ENCODE data around the gene LILRB4. TPM values are rescaled to one million over a fixed set of nuclear protein-coding genes. Genes with fewer than 3 reads are reported as not detected.
"Not testable (repeated sequence)": the region's sequence is repeated elsewhere in the genome, so short reads cannot be mapped to it uniquely, and the experiment has no call there.

Gene LILRB4
- total and polyA plus RNA-seq, 2 experiments from 2014 or later: not detected

DNA sequence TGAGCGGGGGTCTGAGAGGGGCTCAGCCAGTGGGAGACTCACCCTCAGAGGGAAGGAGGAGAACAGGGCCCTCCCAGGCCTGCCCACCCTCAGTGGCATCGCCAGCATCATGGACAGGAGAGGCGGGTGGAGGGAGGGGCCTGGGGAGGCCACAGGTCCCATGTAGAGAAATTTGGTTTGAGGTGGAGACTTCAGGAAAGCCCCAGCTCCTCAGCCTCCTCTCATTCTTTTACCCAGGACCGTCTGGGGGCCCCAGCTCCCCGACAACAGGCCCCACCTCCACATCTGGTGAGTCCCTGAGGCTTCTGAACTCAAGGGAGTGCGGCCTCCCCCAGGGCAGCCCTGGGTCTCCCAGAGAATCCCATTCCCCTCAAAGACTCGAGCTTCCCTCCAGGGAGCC lies 29.4 kb upstream of the LILRB4 start:
- WGBS (ENCODE audit: low lambda C conversion rate, missing lambda C conversion rate): 75% methylated on average over 7 of the region's 7 CpGs
- no peak overlapping the region for H2AFZ ChIP-seq
- H3K27me3 ChIP-seq: no peaks in the 10 kb centered on the region
- no peaks in the 10 kb centered on the region for H3K9me2 ChIP-seq (replicated peaks; ENCODE audit: insufficient read depth)
- no peaks in the 10 kb centered on the region for H4K20me1 ChIP-seq (ENCODE audit: insufficient read depth, poor library complexity, severe bottlenecking)
- DNase-seq (ENCODE audit: low spot score): no peak
- H3K9me3 ChIP-seq (ENCODE audit: low read depth): no peaks in the 10 kb centered on the region
- H3K4me3 ChIP-seq: no peak overlapping the region
- no peaks in the 10 kb centered on the region for H3K79me2 ChIP-seq
- no peaks in the 10 kb centered on the region for H3K4me1 ChIP-seq (ENCODE audit: insufficient read depth)
- H3K27ac ChIP-seq: no peak overlapping the region
- no peaks in the 10 kb centered on the region for H3K36me3 ChIP-seq (replicated peaks; ENCODE audit: insufficient read depth, low read depth)
- TF ChIP-seq EZH2phosphoT487 (IDR thresholded peaks at IDR 0.05; ENCODE audit: low read depth, severe bottlenecking, unreplicated experiment) (no peak), EZH2 (IDR thresholded peaks at IDR 0.05; ENCODE audit: borderline replicate concordance) (no peak)
- TF ChIP-seq, protein P1, sequence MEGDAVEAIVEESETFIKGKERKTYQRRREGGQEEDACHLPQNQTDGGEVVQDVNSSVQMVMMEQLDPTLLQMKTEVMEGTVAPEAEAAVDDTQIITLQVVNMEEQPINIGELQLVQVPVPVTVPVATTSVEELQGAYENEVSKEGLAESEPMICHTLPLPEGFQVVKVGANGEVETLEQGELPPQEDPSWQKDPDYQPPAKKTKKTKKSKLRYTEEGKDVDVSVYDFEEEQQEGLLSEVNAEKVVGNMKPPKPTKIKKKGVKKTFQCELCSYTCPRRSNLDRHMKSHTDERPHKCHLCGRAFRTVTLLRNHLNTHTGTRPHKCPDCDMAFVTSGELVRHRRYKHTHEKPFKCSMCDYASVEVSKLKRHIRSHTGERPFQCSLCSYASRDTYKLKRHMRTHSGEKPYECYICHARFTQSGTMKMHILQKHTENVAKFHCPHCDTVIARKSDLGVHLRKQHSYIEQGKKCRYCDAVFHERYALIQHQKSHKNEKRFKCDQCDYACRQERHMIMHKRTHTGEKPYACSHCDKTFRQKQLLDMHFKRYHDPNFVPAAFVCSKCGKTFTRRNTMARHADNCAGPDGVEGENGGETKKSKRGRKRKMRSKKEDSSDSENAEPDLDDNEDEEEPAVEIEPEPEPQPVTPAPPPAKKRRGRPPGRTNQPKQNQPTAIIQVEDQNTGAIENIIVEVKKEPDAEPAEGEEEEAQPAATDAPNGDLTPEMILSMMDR (IDR thresholded peaks at IDR 0.05; ENCODE audit: poor library complexity): no peak
- no peak overlapping the region for H3K4me2 ChIP-seq

DNA sequence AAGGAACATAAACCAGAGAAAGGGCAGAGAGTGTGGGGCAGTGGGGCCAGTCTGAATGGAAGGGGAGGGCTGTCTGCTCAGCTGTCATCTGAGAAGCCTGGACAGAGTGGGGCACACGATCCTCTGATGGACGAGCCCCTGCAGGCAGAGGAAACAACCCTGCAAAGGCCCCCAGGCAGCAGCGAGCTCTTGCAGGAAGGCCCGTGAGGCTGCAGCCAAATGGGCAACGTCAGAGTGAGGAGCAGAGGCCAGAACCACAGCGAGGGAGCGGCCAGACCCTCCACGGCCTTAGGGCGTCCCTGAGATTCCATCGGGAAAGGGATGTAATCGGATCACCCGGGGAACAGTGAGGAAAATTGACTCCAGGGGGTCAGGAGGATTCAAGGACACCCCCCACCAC lies 26.7 kb upstream of the LILRB4 start:
- H3K4me3 ChIP-seq; H3K27ac ChIP-seq; H3K9me3 ChIP-seq (ENCODE audit: low read depth); H3K36me3 ChIP-seq (replicated peaks; ENCODE audit: insufficient read depth, low read depth); H3K27me3 ChIP-seq; H3K79me2 ChIP-seq; H2AFZ ChIP-seq; DNase-seq (ENCODE audit: low spot score); H3K4me1 ChIP-seq (ENCODE audit: insufficient read depth); H4K20me1 ChIP-seq (ENCODE audit: insufficient read depth, poor library complexity, severe bottlenecking); H3K9me2 ChIP-seq (replicated peaks; ENCODE audit: insufficient read depth); H3K4me2 ChIP-seq: not testable (repeated sequence)
- 82% methylated on average over 9 of the region's 12 CpGs for WGBS (ENCODE audit: low lambda C conversion rate, missing lambda C conversion rate)

DNA sequence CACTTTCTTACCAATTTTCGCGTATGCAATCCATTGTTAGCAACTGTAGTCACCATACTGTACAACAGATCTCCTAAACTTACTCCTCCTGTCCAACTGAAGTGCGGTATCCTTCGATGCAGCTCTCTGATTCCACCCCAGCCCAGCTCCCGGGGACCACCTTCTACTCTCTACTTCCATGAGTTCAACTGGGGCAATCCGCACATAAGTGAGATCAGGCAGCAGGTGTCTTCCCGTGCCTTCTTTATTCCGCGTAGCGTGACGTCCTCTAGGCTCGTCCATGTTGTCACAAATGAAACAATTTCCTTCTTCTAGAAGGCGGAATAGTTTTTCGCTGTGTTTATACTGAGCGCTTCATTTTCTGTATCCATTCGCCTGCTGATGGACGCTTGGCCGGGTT lies 24.1 kb upstream of the LILRB4 start:
- no peaks in the 10 kb centered on the region for H3K79me2 ChIP-seq
- no peak overlapping the region for H2AFZ ChIP-seq
- H3K9me2 ChIP-seq (replicated peaks; ENCODE audit: insufficient read depth): no peaks in the 10 kb centered on the region
- no peak for TF ChIP-seq EZH2 (IDR thresholded peaks at IDR 0.05; ENCODE audit: borderline replicate concordance)
- TF ChIP-seq EZH2phosphoT487 (IDR thresholded peaks at IDR 0.05; ENCODE audit: low read depth, severe bottlenecking, unreplicated experiment): no peak
- TF ChIP-seq, protein P1 (IDR thresholded peaks at IDR 0.05; ENCODE audit: poor library complexity): no peak
- H3K27ac ChIP-seq: no peak overlapping the region
- DNase-seq (ENCODE audit: low spot score): no peak
- H3K27me3 ChIP-seq: no peaks in the 10 kb centered on the region
- H3K4me1 ChIP-seq (ENCODE audit: insufficient read depth): no peaks in the 10 kb centered on the region
- no peak overlapping the region for H3K4me3 ChIP-seq
- WGBS (ENCODE audit: low lambda C conversion rate, missing lambda C conversion rate): 87% methylated on average over 18 of the region's 18 CpGs
- no peaks in the 10 kb centered on the region for H3K36me3 ChIP-seq (replicated peaks; ENCODE audit: insufficient read depth, low read depth)
- no peak overlapping the region for H3K4me2 ChIP-seq
- no peaks in the 10 kb centered on the region for H3K9me3 ChIP-seq (ENCODE audit: low read depth)
- H4K20me1 ChIP-seq (ENCODE audit: insufficient read depth, poor library complexity, severe bottlenecking): no peaks in the 10 kb centered on the region

DNA sequence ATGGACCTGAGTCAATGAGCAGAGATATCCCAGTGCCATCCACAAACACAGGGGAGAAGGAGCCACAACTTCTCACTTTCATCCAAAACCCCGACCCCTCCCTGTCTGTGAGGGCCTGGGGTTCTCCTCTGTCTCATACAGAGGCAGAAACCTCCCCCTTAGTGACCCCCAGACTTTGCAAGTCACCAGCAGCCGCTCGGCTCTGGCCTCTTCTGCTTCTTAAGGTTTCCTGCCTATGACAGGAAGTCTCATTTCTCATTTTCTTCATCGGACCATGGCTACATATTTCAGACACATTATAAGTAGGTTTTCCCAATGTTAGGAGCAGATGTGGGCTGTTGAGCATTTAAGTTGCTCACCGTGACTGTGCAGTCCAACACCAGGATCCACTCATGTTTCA lies 19.8 kb upstream of the LILRB4 start:
- H3K27me3 ChIP-seq; H3K36me3 ChIP-seq (replicated peaks; ENCODE audit: insufficient read depth, low read depth); H3K4me1 ChIP-seq (ENCODE audit: insufficient read depth); H3K27ac ChIP-seq; H3K4me2 ChIP-seq; DNase-seq (ENCODE audit: low spot score); H3K9me2 ChIP-seq (replicated peaks; ENCODE audit: insufficient read depth); H2AFZ ChIP-seq; H3K79me2 ChIP-seq; H3K4me3 ChIP-seq; H4K20me1 ChIP-seq (ENCODE audit: insufficient read depth, poor library complexity, severe bottlenecking); H3K9me3 ChIP-seq (ENCODE audit: low read depth): not testable (repeated sequence)
- WGBS (ENCODE audit: low lambda C conversion rate, missing lambda C conversion rate): 80% methylated on average over 5 of the region's 5 CpGs

GRCh38 chr19:54643583-54643982 lies 19.2 kb upstream of the LILRB4 start:
- not testable (repeated sequence) for H3K9me3 ChIP-seq (ENCODE audit: low read depth); H3K27ac ChIP-seq; H3K79me2 ChIP-seq; H3K4me3 ChIP-seq; DNase-seq (ENCODE audit: low spot score); H3K4me2 ChIP-seq; H3K27me3 ChIP-seq; H2AFZ ChIP-seq; H3K36me3 ChIP-seq (replicated peaks; ENCODE audit: insufficient read depth, low read depth); H3K4me1 ChIP-seq (ENCODE audit: insufficient read depth); H4K20me1 ChIP-seq (ENCODE audit: insufficient read depth, poor library complexity, severe bottlenecking); H3K9me2 ChIP-seq (replicated peaks; ENCODE audit: insufficient read depth)
- WGBS (ENCODE audit: low lambda C conversion rate, missing lambda C conversion rate): 69% methylated on average over 6 of the region's 6 CpGs

Data from hepatocyte (in vitro differentiated cells).